ENCODE measurements around the gene SLC26A11.
"Not testable (repeated sequence)": the region's sequence is repeated elsewhere in the genome, so short reads cannot be mapped to it uniquely, and the experiment has no call there.

The SLC26A11 gene

GRCh38 chr17:80287806-80288567, 67.8 kb downstream of the SLC26A11 start:
- DNase-seq: no peak

- no peak for DNase-seq
These were observed 69.4 kb downstream of the SLC26A11 start for GRCh38 chr17:80289616-80290015.

- no peak for DNase-seq
These were observed 69.9 kb downstream of the SLC26A11 start for GRCh38 chr17:80290156-80290555.

- DNase-seq: no peak
These were observed 71.0 kb downstream of the SLC26A11 start for GRCh38 chr17:80291260-80291659.

GRCh38 chr17:80291691-80292487, 71.7 kb downstream of the SLC26A11 start:
- no peak for DNase-seq

GRCh38 chr17:80292521-80292971, 72.3 kb downstream of the SLC26A11 start:
- DNase-seq: no peak

- DNase-seq: no peak
These were observed 74.0 kb downstream of the SLC26A11 start for GRCh38 chr17:80294210-80294609.

GRCh38 chr17:80294653-80295052, 74.4 kb downstream of the SLC26A11 start:
- DNase-seq: no peak

- DNase-seq: no peak
These were observed 74.9 kb downstream of the SLC26A11 start for GRCh38 chr17:80295146-80295545.

GRCh38 chr17:80295559-80295958, 75.3 kb downstream of the SLC26A11 start:
- DNase-seq: no peak

- no peak for DNase-seq
These were observed 76.0 kb downstream of the SLC26A11 start for GRCh38 chr17:80296221-80296620.

- DNase-seq: no peak
These were observed 77.9 kb downstream of the SLC26A11 start for GRCh38 chr17:80297996-80298560.

- DNase-seq: not testable (repeated sequence)
These were observed 79.3 kb downstream of the SLC26A11 start for GRCh38 chr17:80299350-80300100.

GRCh38 chr17:80300756-80301155, 80.5 kb downstream of the SLC26A11 start:
- DNase-seq: not testable (repeated sequence)
